ENCODE data around the gene PAX8.

DNA sequence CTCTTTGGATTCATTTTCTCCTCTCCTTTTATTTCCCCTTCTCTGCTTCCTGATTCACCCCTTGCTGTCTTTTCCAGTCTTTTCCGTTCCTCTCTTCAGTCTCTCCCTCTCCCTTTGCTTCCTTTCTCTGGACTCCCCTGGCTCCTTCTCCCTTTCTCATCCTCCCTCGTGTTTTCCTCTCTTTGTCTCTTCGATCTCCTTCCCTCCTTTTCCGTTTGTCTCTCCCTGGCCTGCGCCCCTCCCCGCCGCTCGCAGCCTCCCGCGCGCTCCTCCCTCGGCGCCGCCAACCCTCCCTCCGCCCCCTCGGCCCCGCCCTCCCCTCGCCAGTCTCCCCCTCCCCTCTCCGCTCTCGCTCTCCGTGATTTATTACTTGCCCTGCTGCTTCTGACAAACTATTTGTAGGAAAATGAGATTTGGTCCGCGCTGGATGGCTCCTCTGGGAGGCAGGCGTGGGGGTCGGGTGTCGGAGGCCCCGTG is 46.0 kb upstream of the PAX8 start:
- no peak for TF ChIP-seq POLR2A (IDR thresholded peaks at IDR 0.05)
- TF ChIP-seq, protein P1, sequence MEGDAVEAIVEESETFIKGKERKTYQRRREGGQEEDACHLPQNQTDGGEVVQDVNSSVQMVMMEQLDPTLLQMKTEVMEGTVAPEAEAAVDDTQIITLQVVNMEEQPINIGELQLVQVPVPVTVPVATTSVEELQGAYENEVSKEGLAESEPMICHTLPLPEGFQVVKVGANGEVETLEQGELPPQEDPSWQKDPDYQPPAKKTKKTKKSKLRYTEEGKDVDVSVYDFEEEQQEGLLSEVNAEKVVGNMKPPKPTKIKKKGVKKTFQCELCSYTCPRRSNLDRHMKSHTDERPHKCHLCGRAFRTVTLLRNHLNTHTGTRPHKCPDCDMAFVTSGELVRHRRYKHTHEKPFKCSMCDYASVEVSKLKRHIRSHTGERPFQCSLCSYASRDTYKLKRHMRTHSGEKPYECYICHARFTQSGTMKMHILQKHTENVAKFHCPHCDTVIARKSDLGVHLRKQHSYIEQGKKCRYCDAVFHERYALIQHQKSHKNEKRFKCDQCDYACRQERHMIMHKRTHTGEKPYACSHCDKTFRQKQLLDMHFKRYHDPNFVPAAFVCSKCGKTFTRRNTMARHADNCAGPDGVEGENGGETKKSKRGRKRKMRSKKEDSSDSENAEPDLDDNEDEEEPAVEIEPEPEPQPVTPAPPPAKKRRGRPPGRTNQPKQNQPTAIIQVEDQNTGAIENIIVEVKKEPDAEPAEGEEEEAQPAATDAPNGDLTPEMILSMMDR (IDR thresholded peaks at IDR 0.05) = no peak

Measured in adrenal gland (tissue), 5 donors.